Measurements from ENCODE around the gene IFT88. TPM values are rescaled to one million over a fixed set of nuclear protein-coding genes. Genes with fewer than 3 reads are reported as not detected.

The IFT88 gene
- total and polyA plus RNA-seq, 2 donors (not counting 1 experiment from before 2014, with no cell fraction given) = 9.3 to 17.5 TPM

- no peak overlapping the region for H2AFZ ChIP-seq (ENCODE audit: low read length)
- DNase-seq (ENCODE audit: low read depth in 2 of 2) = no peak
- no peak overlapping the region for H3K4me2 ChIP-seq (ENCODE audit: extremely low read depth, insufficient read depth, low read length)
- no peaks in the 10 kb centered on the region for H3K36me3 ChIP-seq (ENCODE audit: control insufficient read depth, insufficient read depth, low read length)
- H4K20me1 ChIP-seq (ENCODE audit: control insufficient read depth, extremely low read depth, insufficient read depth, low read length) = no peaks in the 10 kb centered on the region
- H3K9ac ChIP-seq (ENCODE audit: insufficient read depth, low read length) = no peak overlapping the region
- H3K9me3 ChIP-seq (ENCODE audit: control insufficient read depth, insufficient read depth, low read depth, low read length) = no peaks in the 10 kb centered on the region
- no peaks in the 10 kb centered on the region for H3K79me2 ChIP-seq (ENCODE audit: control insufficient read depth, insufficient read depth, low read length)
- no peak overlapping the region for H3K27ac ChIP-seq (ENCODE audit: insufficient read depth, low read length)
- TF ChIP-seq EZH2 (IDR thresholded peaks at IDR 0.05; ENCODE audit: low read length, missing control alignments) = no peak
- no peak for TF ChIP-seq CTCF (conservative IDR thresholded peaks at IDR 0.05 in 1 of 2, IDR thresholded peaks at IDR 0.05 in 1 of 2; ENCODE audit: low read depth in 1 of 2, low read length in 2 of 2)
- no peaks in the 10 kb centered on the region for H3K27me3 ChIP-seq (ENCODE audit: control insufficient read depth, insufficient read depth, low read length)
- H3K4me1 ChIP-seq (ENCODE audit: control insufficient read depth, extremely low read depth, insufficient read depth, low read length) = no peaks in the 10 kb centered on the region
- H3K4me3 ChIP-seq (replicated peaks in 1 of 4; ENCODE audit: control extremely low read depth in 1 of 4, insufficient read depth in 1 of 4, low read depth in 3 of 4, low read length in 4 of 4) = no peak overlapping the region
Observed at GRCh38 chr13:20669162-20669561, 102.2 kb downstream of the IFT88 start.

GRCh38 chr13:20671789-20672188 is 104.8 kb downstream of the IFT88 start:
- no peaks in the 10 kb centered on the region for H3K4me1 ChIP-seq (ENCODE audit: control insufficient read depth, extremely low read depth, insufficient read depth, low read length)

GRCh38 chr13:20672772-20673171 is 105.8 kb downstream of the IFT88 start:
- peak; percentile 13 to 20 for DNase-seq (ENCODE audit: low read depth in 2 of 2)
- Histone ChIP-seq H3K36me3 (ENCODE audit: control insufficient read depth, insufficient read depth, low read length) (no peaks in the 10 kb centered on the region), H4K20me1 (ENCODE audit: control insufficient read depth, extremely low read depth, insufficient read depth, low read length) (no peaks in the 10 kb centered on the region), H3K4me2 (ENCODE audit: extremely low read depth, insufficient read depth, low read length) (no peak overlapping the region), H3K4me3 (replicated peaks in 1 of 4; ENCODE audit: control extremely low read depth in 1 of 4, insufficient read depth in 1 of 4, low read depth in 3 of 4, low read length in 4 of 4) (no peak overlapping the region), H3K79me2 (ENCODE audit: control insufficient read depth, insufficient read depth, low read length) (no peaks in the 10 kb centered on the region), H3K4me1 (ENCODE audit: control insufficient read depth, extremely low read depth, insufficient read depth, low read length) (no peaks in the 10 kb centered on the region), H3K9ac (ENCODE audit: insufficient read depth, low read length) (no peak overlapping the region), H2AFZ (ENCODE audit: low read length) (no peak overlapping the region), H3K27ac (ENCODE audit: insufficient read depth, low read length) (no peak overlapping the region), H3K9me3 (ENCODE audit: control insufficient read depth, insufficient read depth, low read depth, low read length) (no peaks in the 10 kb centered on the region), H3K27me3 (ENCODE audit: control insufficient read depth, insufficient read depth, low read length) (no peaks in the 10 kb centered on the region)
- TF ChIP-seq EZH2 (IDR thresholded peaks at IDR 0.05; ENCODE audit: low read length, missing control alignments) (no peak), CTCF (conservative IDR thresholded peaks at IDR 0.05 in 1 of 2, IDR thresholded peaks at IDR 0.05 in 1 of 2; ENCODE audit: low read depth in 1 of 2, low read length in 2 of 2) (no peak)

More at GRCh38 chr13:20671789-20672188, 104.8 kb downstream of the IFT88 start:
- Histone ChIP-seq H3K4me3 (replicated peaks in 1 of 4; ENCODE audit: control extremely low read depth in 1 of 4, insufficient read depth in 1 of 4, low read depth in 3 of 4, low read length in 4 of 4) (no peak overlapping the region), H3K27ac (ENCODE audit: insufficient read depth, low read length) (no peak overlapping the region), H3K9me3 (ENCODE audit: control insufficient read depth, insufficient read depth, low read depth, low read length) (no peaks in the 10 kb centered on the region), H3K9ac (ENCODE audit: insufficient read depth, low read length) (no peak overlapping the region), H3K79me2 (ENCODE audit: control insufficient read depth, insufficient read depth, low read length) (no peaks in the 10 kb centered on the region), H3K27me3 (ENCODE audit: control insufficient read depth, insufficient read depth, low read length) (no peaks in the 10 kb centered on the region), H3K36me3 (ENCODE audit: control insufficient read depth, insufficient read depth, low read length) (no peaks in the 10 kb centered on the region), H4K20me1 (ENCODE audit: control insufficient read depth, extremely low read depth, insufficient read depth, low read length) (no peaks in the 10 kb centered on the region), H2AFZ (ENCODE audit: low read length) (no peak overlapping the region), H3K4me2 (ENCODE audit: extremely low read depth, insufficient read depth, low read length) (no peak overlapping the region)
- TF ChIP-seq EZH2 (IDR thresholded peaks at IDR 0.05; ENCODE audit: low read length, missing control alignments) (no peak), CTCF (conservative IDR thresholded peaks at IDR 0.05 in 1 of 2, IDR thresholded peaks at IDR 0.05 in 1 of 2; ENCODE audit: low read depth in 1 of 2, low read length in 2 of 2) (no peak)
- DNase-seq (ENCODE audit: low read depth in 2 of 2) = no peak

All from fibroblast of lung (primary cell).